Activated CD4-positive, alpha-beta T cell treated with anti-CD3 and anti-CD28 coated beads for 24 hours (primary cell): ENCODE measurements around the gene SLC44A3.

Experiments
- DNase-seq, 2 donors: peaks; one replicate each; pipeline ENCODE4 v3.0.0-alpha.2; 2020; ENCODE audit warnings: low read depth in 2 of 2

The SLC44A3 gene

GRCh38 chr1:94819945-94820746 is at the start of gene SLC44A3:
TSS of gene SLC44A3 (plus strand) at chr1:94820357. CDS start at chr1:94820452, 95 bp downstream.
- DNase-seq, result peak; percentile 1 to 4

GRCh38 chr1:94772230-94772641 is 47.9 kb upstream of the SLC44A3 start:
- DNase-seq, result no peak

- no peak for DNase-seq
These were observed 47.3 kb upstream of the SLC44A3 start for GRCh38 chr1:94772845-94773244.

- DNase-seq, result no peak
These were observed 46.8 kb upstream of the SLC44A3 start for GRCh38 chr1:94773296-94773809.

- no peak for DNase-seq
These were observed 46.2 kb upstream of the SLC44A3 start for GRCh38 chr1:94773931-94774422.

- no peak for DNase-seq
These were observed 43.7 kb upstream of the SLC44A3 start for GRCh38 chr1:94776474-94776873.

- DNase-seq, result no peak
These were observed 42.9 kb upstream of the SLC44A3 start for GRCh38 chr1:94777281-94777680.

GRCh38 chr1:94778808-94779207 is 41.3 kb upstream of the SLC44A3 start:
- no peak for DNase-seq

- no peak for DNase-seq
These were observed 36.6 kb upstream of the SLC44A3 start for GRCh38 chr1:94783342-94784189.

- no peak for DNase-seq
These were observed 36.0 kb upstream of the SLC44A3 start for GRCh38 chr1:94784190-94784515.

- no peak for DNase-seq
These were observed 32.5 kb upstream of the SLC44A3 start for GRCh38 chr1:94787691-94788090.

- DNase-seq, result no peak
These were observed 29.9 kb upstream of the SLC44A3 start for GRCh38 chr1:94790246-94790645.

- DNase-seq, result no peak
These were observed 29.5 kb upstream of the SLC44A3 start for GRCh38 chr1:94790670-94791069.

- no peak for DNase-seq
These were observed 27.5 kb upstream of the SLC44A3 start for GRCh38 chr1:94792473-94793295.

- no peak for DNase-seq
These were observed 26.9 kb upstream of the SLC44A3 start for GRCh38 chr1:94793296-94793656.

GRCh38 chr1:94795434-94795833 is 24.7 kb upstream of the SLC44A3 start:
- no peak for DNase-seq

- DNase-seq, result no peak
These were observed 23.9 kb upstream of the SLC44A3 start for GRCh38 chr1:94796266-94796665.

GRCh38 chr1:94797291-94797690 is 22.9 kb upstream of the SLC44A3 start:
- DNase-seq, result no peak

- no peak for DNase-seq
These were observed 22.1 kb upstream of the SLC44A3 start for GRCh38 chr1:94798054-94798453.

GRCh38 chr1:94798462-94798861 is 21.7 kb upstream of the SLC44A3 start:
- DNase-seq, result no peak

- no peak for DNase-seq
These were observed 21.0 kb upstream of the SLC44A3 start for GRCh38 chr1:94799206-94799605.
